ENCODE measurements around the gene WDR27.

WDR27 gene

GRCh38 chr6:169638388-169638787 lies 63.4 kb downstream of the WDR27 start:
- no peak overlapping the region for H3K27ac ChIP-seq (ENCODE audit: low read length)
- H3K79me2 ChIP-seq (ENCODE audit: insufficient read depth, low read length) = no peaks in the 10 kb centered on the region
- no peak overlapping the region for H2AFZ ChIP-seq (ENCODE audit: low read depth, low read length)
- no peaks in the 10 kb centered on the region for H3K27me3 ChIP-seq (ENCODE audit: insufficient read depth, low read length, poor library complexity)
- DNase-seq (no peak), ATAC-seq (ENCODE audit: insufficient read depth, low read depth) (no peak)
- no peaks in the 10 kb centered on the region for H4K20me1 ChIP-seq (ENCODE audit: insufficient read depth, low read length)
- no peak overlapping the region for H3K9ac ChIP-seq (ENCODE audit: low read depth, low read length)
- H3K36me3 ChIP-seq (ENCODE audit: insufficient read depth, low read length) = peaks cover 11% of the 10 kb centered on the region
- no peaks in the 10 kb centered on the region for H3K9me3 ChIP-seq (ENCODE audit: insufficient read depth, low read length, severe bottlenecking)
- H3K4me3 ChIP-seq (ENCODE audit: low read depth in 1 of 2, low read length in 2 of 2) = no peak overlapping the region
- H3K4me2 ChIP-seq (ENCODE audit: insufficient read depth, low read length) = no peak overlapping the region
- no peak for TF ChIP-seq EZH2 (IDR thresholded peaks at IDR 0.05; ENCODE audit: borderline replicate concordance, low read depth, low read length, severe bottlenecking)
- TF ChIP-seq CTCF (IDR thresholded peaks at IDR 0.05; ENCODE audit: borderline replicate concordance, extremely low read depth, low read length, poor library complexity, severe bottlenecking) = no peak
- no peaks in the 10 kb centered on the region for H3K4me1 ChIP-seq (ENCODE audit: insufficient read depth, low read length)

- DNase-seq = no peak
- ATAC-seq (ENCODE audit: insufficient read depth, low read depth) = no peak
These were observed 66.5 kb downstream of the WDR27 start for GRCh38 chr6:169635345-169635744.

GRCh38 chr6:169632841-169633240 lies 69.0 kb downstream of the WDR27 start:
- H3K9ac ChIP-seq (ENCODE audit: low read depth, low read length) = no peak overlapping the region
- ATAC-seq (ENCODE audit: insufficient read depth, low read depth) (no peak), DNase-seq (no peak)
- TF ChIP-seq EZH2 (IDR thresholded peaks at IDR 0.05; ENCODE audit: borderline replicate concordance, low read depth, low read length, severe bottlenecking) (no peak), CTCF (IDR thresholded peaks at IDR 0.05; ENCODE audit: borderline replicate concordance, extremely low read depth, low read length, poor library complexity, severe bottlenecking) (no peak)
- no peaks in the 10 kb centered on the region for H3K9me3 ChIP-seq (ENCODE audit: insufficient read depth, low read length, severe bottlenecking)
- H2AFZ ChIP-seq (ENCODE audit: low read depth, low read length) = no peak overlapping the region
- H3K27me3 ChIP-seq (ENCODE audit: insufficient read depth, low read length, poor library complexity) = no peaks in the 10 kb centered on the region
- peaks cover 14% of the 10 kb centered on the region for H3K36me3 ChIP-seq (ENCODE audit: insufficient read depth, low read length)
- H3K4me1 ChIP-seq (ENCODE audit: insufficient read depth, low read length) = no peaks in the 10 kb centered on the region
- no peaks in the 10 kb centered on the region for H3K79me2 ChIP-seq (ENCODE audit: insufficient read depth, low read length)
- H3K4me3 ChIP-seq (ENCODE audit: low read depth in 1 of 2, low read length in 2 of 2) = no peak overlapping the region
- H3K27ac ChIP-seq (ENCODE audit: low read length) = no peak overlapping the region
- no peak overlapping the region for H3K4me2 ChIP-seq (ENCODE audit: insufficient read depth, low read length)
- H4K20me1 ChIP-seq (ENCODE audit: insufficient read depth, low read length) = no peaks in the 10 kb centered on the region

More at GRCh38 chr6:169635345-169635744, 66.5 kb downstream of the WDR27 start:
- peaks cover 14% of the 10 kb centered on the region for H3K36me3 ChIP-seq (ENCODE audit: insufficient read depth, low read length)
- H3K27me3 ChIP-seq (ENCODE audit: insufficient read depth, low read length, poor library complexity) = no peaks in the 10 kb centered on the region
- no peak overlapping the region for H2AFZ ChIP-seq (ENCODE audit: low read depth, low read length)
- no peak for TF ChIP-seq CTCF (IDR thresholded peaks at IDR 0.05; ENCODE audit: borderline replicate concordance, extremely low read depth, low read length, poor library complexity, severe bottlenecking)
- no peak for TF ChIP-seq EZH2 (IDR thresholded peaks at IDR 0.05; ENCODE audit: borderline replicate concordance, low read depth, low read length, severe bottlenecking)
- no peaks in the 10 kb centered on the region for H3K4me1 ChIP-seq (ENCODE audit: insufficient read depth, low read length)
- H4K20me1 ChIP-seq (ENCODE audit: insufficient read depth, low read length) = no peaks in the 10 kb centered on the region
- H3K9me3 ChIP-seq (ENCODE audit: insufficient read depth, low read length, severe bottlenecking) = no peaks in the 10 kb centered on the region
- no peak overlapping the region for H3K4me2 ChIP-seq (ENCODE audit: insufficient read depth, low read length)
- H3K9ac ChIP-seq (ENCODE audit: low read depth, low read length) = no peak overlapping the region
- no peak overlapping the region for H3K4me3 ChIP-seq (ENCODE audit: low read depth in 1 of 2, low read length in 2 of 2)
- H3K27ac ChIP-seq (ENCODE audit: low read length) = no peak overlapping the region
- H3K79me2 ChIP-seq (ENCODE audit: insufficient read depth, low read length) = no peaks in the 10 kb centered on the region

- Histone ChIP-seq H3K79me2 (ENCODE audit: insufficient read depth, low read length) (no peaks in the 10 kb centered on the region), H3K4me1 (ENCODE audit: insufficient read depth, low read length) (no peaks in the 10 kb centered on the region), H3K36me3 (ENCODE audit: insufficient read depth, low read length) (peaks cover 14% of the 10 kb centered on the region), H3K4me3 (ENCODE audit: low read depth in 1 of 2, low read length in 2 of 2) (no peak overlapping the region), H3K9me3 (ENCODE audit: insufficient read depth, low read length, severe bottlenecking) (no peaks in the 10 kb centered on the region), H3K9ac (ENCODE audit: low read depth, low read length) (no peak overlapping the region), H3K27ac (ENCODE audit: low read length) (no peak overlapping the region), H3K4me2 (ENCODE audit: insufficient read depth, low read length) (no peak overlapping the region), H3K27me3 (ENCODE audit: insufficient read depth, low read length, poor library complexity) (no peaks in the 10 kb centered on the region), H4K20me1 (ENCODE audit: insufficient read depth, low read length) (no peaks in the 10 kb centered on the region), H2AFZ (ENCODE audit: low read depth, low read length) (no peak overlapping the region)
- TF ChIP-seq EZH2 (IDR thresholded peaks at IDR 0.05; ENCODE audit: borderline replicate concordance, low read depth, low read length, severe bottlenecking) (no peak), CTCF (IDR thresholded peaks at IDR 0.05; ENCODE audit: borderline replicate concordance, extremely low read depth, low read length, poor library complexity, severe bottlenecking) (no peak)
- DNase-seq (no peak), ATAC-seq (ENCODE audit: insufficient read depth, low read depth) (no peak)
These were observed 72.6 kb downstream of the WDR27 start for GRCh38 chr6:169629256-169629655.

Data from DND-41 (cell line).